Activated CD8-positive, alpha-beta T cell treated with anti-CD3 and anti-CD28 coated beads for 36 hours (primary cell): ENCODE data around the gene SERINC4. TPM values are rescaled to one million over a fixed set of nuclear protein-coding genes. Genes with fewer than 3 reads are reported as not detected.

Source experiments
- ATAC-seq: fragments of 200-7000 bp; cut with Tn5 transposase; one replicate; pipeline ENCODE4 v1.10.0; 2021; ENCODE audit warnings: mild to moderate bottlenecking, moderate library complexity
- CTCF ChIA-PET: fragments of 350-600 bp; sonication (Branson Sonifier 250); formaldehyde crosslinking; loops from one replicate; lab custom pipeline; 2021; ENCODE audit warnings: antibody characterized with exemption; lab: Charles Lee
- POLR2A ChIA-PET: fragments of 350-600 bp; sonication (Branson Sonifier 250); formaldehyde crosslinking; loops from one replicate; lab custom pipeline; 2021; ENCODE audit warnings: antibody characterized with exemption; lab: Charles Lee
- DNase-seq: peaks from one replicate; pipeline ENCODE4 v3.0.0-alpha.2; 2020
- H3K27ac Mint-ChIP-seq: one replicate; pipeline ENCODE4 v1.8.0; 2021; ENCODE audit warnings: mild to moderate bottlenecking, mixed read lengths
- H3K27me3 Mint-ChIP-seq: one replicate; pipeline ENCODE4 v1.8.0; 2021; ENCODE audit warnings: mixed read lengths
- H3K36me3 Mint-ChIP-seq: one replicate; pipeline ENCODE4 v1.8.0; 2021; ENCODE audit warnings: low read depth, mixed read lengths
- H3K4me1 Mint-ChIP-seq: one replicate; pipeline ENCODE4 v1.8.0; 2021; ENCODE audit warnings: low read depth, mixed read lengths
- H3K4me3 Mint-ChIP-seq: one replicate; pipeline ENCODE4 v1.8.0; 2021; ENCODE audit warnings: mild to moderate bottlenecking, moderate library complexity, mixed read lengths
- H3K9me3 Mint-ChIP-seq: one replicate; pipeline ENCODE4 v1.8.0; 2021; ENCODE audit warnings: mixed read lengths
- CTCF ChIP-seq: fragments of 200-600 bp; IDR thresholded peaks from one replicate; pipeline ENCODE4 v1.8.0; 2022; ENCODE audit warnings: antibody characterized with exemption, mild to moderate bottlenecking
- intact Hi-C: fragments of 100-400 bp; cut with micrococcal nuclease; formaldehyde crosslinking; loops from one replicate; pipeline ENCODE4 v1.10.0; 2022
- total RNA-seq, 2 experiments: library from RNA; stranded (reverse); gene quantifications; one replicate each; pipeline ENCODE4 v1.2.3, GENCODE V29; 2021

SERINC4 gene
- total RNA-seq, 2 experiments from 2014 or later: 0.09 TPM; not detected in 1

GRCh38 chr15:43772624-43773023, 27.4 kb downstream of the SERINC4 start:
- Mint-ChIP-seq H3K4me3 (no peak overlapping the region), H3K27me3 (no peaks in the 10 kb centered on the region), H3K4me1 (peaks cover 18% of the 10 kb centered on the region), H3K36me3 (peaks cover 61% of the 10 kb centered on the region), H3K27ac (peak overlapping the region; percentile 4), H3K9me3 (no peaks in the 10 kb centered on the region)
- DNase-seq: no peak
- TF ChIP-seq CTCF: no peak
- intact Hi-C loops: no loop called here
- CTCF ChIA-PET: interaction anchor here (4.6 kb wide), 1 partner anchor 16 kb away, joined by 52 read pairs; no protein-coding TSS in a partner anchor
- ATAC-seq: no peak
- POLR2A ChIA-PET: interaction anchor here (0.7 to 2.6 kb wide), 2 partner anchors 9 to 18 kb away, joined by 3 to 13 read pairs; no protein-coding TSS in a partner anchor

DNA sequence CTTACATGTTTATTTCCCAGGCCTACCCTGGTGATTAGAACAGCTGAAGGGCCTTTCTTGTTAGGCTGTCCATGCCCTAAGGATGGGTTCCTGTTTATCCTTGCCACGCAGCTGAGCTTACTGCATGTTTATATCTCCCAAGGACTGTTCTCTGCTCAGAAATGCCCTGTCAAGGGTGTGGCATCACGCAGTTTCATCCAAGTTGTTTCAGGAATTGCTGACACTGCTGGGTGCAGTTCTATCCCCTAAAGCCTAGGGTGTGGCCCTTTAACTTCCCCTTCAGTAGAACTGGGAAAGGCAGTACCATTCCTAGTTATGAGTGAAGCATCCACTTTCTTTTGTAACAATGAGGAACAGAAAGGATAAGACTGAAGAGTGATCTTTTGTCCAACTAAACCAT, 28.2 kb downstream of the SERINC4 start:
- H3K36me3 Mint-ChIP-seq: peaks cover 58% of the 10 kb centered on the region
- intact Hi-C loops: no loop called here
- ChIA-PET CTCF (interaction anchor here (4.6 kb wide), 1 partner anchor 15 kb away, joined by 52 read pairs; no protein-coding TSS in a partner anchor), POLR2A (interaction anchor here (2.1 to 3.0 kb wide), 2 partner anchors 21 to 28 kb away, joined by 8 read pairs; partner anchors contain the start of genes HYPK and SERINC4)
- H3K27me3 Mint-ChIP-seq: no peaks in the 10 kb centered on the region
- TF ChIP-seq CTCF: no peak
- H3K9me3 Mint-ChIP-seq: no peaks in the 10 kb centered on the region
- no peak for ATAC-seq
- H3K27ac Mint-ChIP-seq: peak overlapping the region; percentile 50
- no peak for DNase-seq
- peaks cover 11% of the 10 kb centered on the region for H3K4me1 Mint-ChIP-seq
- no peak overlapping the region for H3K4me3 Mint-ChIP-seq

- no peak overlapping the region for H3K4me3 Mint-ChIP-seq
- no peaks in the 10 kb centered on the region for H3K4me1 Mint-ChIP-seq
- peak; percentile 91 for ATAC-seq
- intact Hi-C loops: no loop called here
- DNase-seq: peak; percentile 80
- no peak overlapping the region for H3K27ac Mint-ChIP-seq
- no peaks in the 10 kb centered on the region for H3K9me3 Mint-ChIP-seq
- TF ChIP-seq CTCF: peak; percentile 87
- no peaks in the 10 kb centered on the region for H3K27me3 Mint-ChIP-seq
- H3K36me3 Mint-ChIP-seq: peaks cover 69% of the 10 kb centered on the region
- POLR2A ChIA-PET: interaction anchor here (0.7 to 3.0 kb wide), 5 partner anchors 15 to 30 kb away, joined by 3 to 8 read pairs (median 4); partner anchors contain the start of genes HYPK, SERF2 and SERINC4
- CTCF ChIA-PET: interaction anchor here (0.6 to 4.6 kb wide), 16 partner anchors 10 to 269 kb away, joined by 3 to 52 read pairs (median 4); partner anchors contain the start of genes HYPK, MFAP1, PDIA3 and SERINC4
Observed at GRCh38 chr15:43769584-43770228, 30.3 kb downstream of the SERINC4 start.

- ChIA-PET POLR2A (interaction anchor here (0.6 to 1.6 kb wide), 2 partner anchors 9 to 11 kb away, joined by 3 read pairs; no protein-coding TSS in a partner anchor), CTCF (interaction anchor here (2.1 kb wide), 1 partner anchor 13 kb away, joined by 6 read pairs; the partner anchor contains the start of gene ELL3)
- no peak overlapping the region for H3K4me3 Mint-ChIP-seq
- peak overlapping the region; percentile 9 for H3K27ac Mint-ChIP-seq
- no peaks in the 10 kb centered on the region for H3K27me3 Mint-ChIP-seq
- intact Hi-C loops: no loop called here
- DNase-seq (no peak), ATAC-seq (no peak)
- H3K9me3 Mint-ChIP-seq: no peaks in the 10 kb centered on the region
- no peaks in the 10 kb centered on the region for H3K4me1 Mint-ChIP-seq
- no peak for TF ChIP-seq CTCF
- H3K36me3 Mint-ChIP-seq: peaks cover 58% of the 10 kb centered on the region
Observed at GRCh38 chr15:43763819-43764446, 36.1 kb downstream of the SERINC4 start.
